ENCODE data around the gene NAGLU. TPM values are rescaled to one million over a fixed set of nuclear protein-coding genes. Genes with fewer than 3 reads are reported as not detected.

Gene NAGLU
- total and polyA plus RNA-seq, 2 of the 13 experiments (the other 11 are each of a cell fraction or from before 2014, with no cell fraction given) = 28.2 to 40.1 TPM

DNA sequence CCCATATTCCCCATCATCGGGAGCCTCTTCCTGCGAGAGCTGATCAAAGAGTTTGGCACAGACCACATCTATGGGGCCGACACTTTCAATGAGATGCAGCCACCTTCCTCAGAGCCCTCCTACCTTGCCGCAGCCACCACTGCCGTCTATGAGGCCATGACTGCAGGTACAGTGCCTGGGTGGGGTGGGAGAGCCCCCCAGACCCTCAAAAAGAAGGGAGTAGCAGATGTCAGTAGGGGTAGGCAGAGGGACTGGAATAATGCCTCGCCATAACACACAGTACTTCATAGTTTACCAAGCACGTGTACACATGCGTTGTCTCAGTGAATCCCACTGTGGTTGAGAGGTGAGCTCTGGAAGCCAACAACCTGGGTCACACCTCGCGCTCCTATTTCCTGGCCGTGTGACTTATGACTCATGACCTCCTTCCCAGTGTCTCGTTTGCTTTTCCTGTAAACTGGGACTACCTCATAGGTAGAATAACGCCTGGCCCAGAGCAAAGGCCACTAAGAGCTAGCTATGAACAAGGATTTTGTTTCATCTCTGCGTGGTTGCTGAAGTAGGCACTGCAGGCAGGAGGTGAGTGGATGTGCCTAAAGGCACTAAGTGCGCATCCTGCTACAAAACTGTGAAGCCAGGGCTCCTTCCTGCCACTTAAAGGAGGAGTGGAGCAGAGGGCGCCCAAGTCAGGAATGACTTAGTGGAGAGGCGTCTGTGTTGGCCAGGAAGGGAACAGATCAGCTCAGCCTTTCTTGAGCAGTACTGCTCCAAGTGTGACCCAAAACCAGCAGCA is 5.2 kb downstream of the NAGLU start (continued):
- TF ChIP-seq REST (IDR thresholded peaks at IDR 0.05; ENCODE audit: borderline replicate concordance in 1 of 2, low read depth in 1 of 2, low read length in 2 of 2) = no peak
- TF ChIP-seq ADNP (CRISPR knock-in tag; IDR thresholded peaks at IDR 0.05) = no peak
- TF ChIP-seq ZNF761 (CRISPR knock-in tag; conservative IDR thresholded peaks at IDR 0.05) = no peak; the same call in 1 of the 2 replicates
- TF ChIP-seq ZNF549 (CRISPR knock-in tag; IDR thresholded peaks at IDR 0.05) = no peak
- TF ChIP-seq HOXD1 (CRISPR knock-in tag; IDR thresholded peaks at IDR 0.05) = peak; percentile 39; the same call in 1 of the 2 replicates
- no peak for TF ChIP-seq SRSF4 (IDR thresholded peaks at IDR 0.05; ENCODE audit: low read depth, low read length, poor library complexity, severe bottlenecking)
- no peak for TF ChIP-seq LCORL (IDR thresholded peaks at IDR 0.05)
- peak; percentile 82 for TF ChIP-seq LCORL (CRISPR knock-in tag; IDR thresholded peaks at IDR 0.05)
- TF ChIP-seq FOXC1 (CRISPR knock-in tag; IDR thresholded peaks at IDR 0.05; ENCODE audit: borderline replicate concordance) = no peak
- TF ChIP-seq IKZF1 (IDR thresholded peaks at IDR 0.05) = no peak
- TF ChIP-seq ZBTB7B (CRISPR knock-in tag; IDR thresholded peaks at IDR 0.05) = no peak; the same call in 1 of the 2 replicates
- TF ChIP-seq EEA1 (CRISPR knock-in tag; IDR thresholded peaks at IDR 0.05; ENCODE audit: borderline replicate concordance) = no peak
- TF ChIP-seq ZBTB38 (CRISPR knock-in tag; IDR thresholded peaks at IDR 0.05) = peak; percentile 84
- no peak for TF ChIP-seq TEAD2 (CRISPR knock-in tag; IDR thresholded peaks at IDR 0.05)
- TF ChIP-seq, protein P1, sequence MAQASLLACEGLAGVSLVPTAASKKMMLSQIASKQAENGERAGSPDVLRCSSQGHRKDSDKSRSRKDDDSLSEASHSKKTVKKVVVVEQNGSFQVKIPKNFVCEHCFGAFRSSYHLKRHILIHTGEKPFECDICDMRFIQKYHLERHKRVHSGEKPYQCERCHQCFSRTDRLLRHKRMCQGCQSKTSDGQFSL (CRISPR knock-in tag; IDR thresholded peaks at IDR 0.05) = no peak
- TF ChIP-seq ONECUT2 (CRISPR knock-in tag; IDR thresholded peaks at IDR 0.05) = no peak
- peak; percentile 45; the same call in 1 of the 2 replicates for TF ChIP-seq MZF1 (CRISPR knock-in tag; IDR thresholded peaks at IDR 0.05; ENCODE audit: borderline replicate concordance)
- no peak for TF ChIP-seq ZNF33B (CRISPR knock-in tag; IDR thresholded peaks at IDR 0.05)
- TF ChIP-seq U2AF2 (IDR thresholded peaks at IDR 0.05; ENCODE audit: low read depth, low read length) = no peak
- no peak for TF ChIP-seq MATR3 (CRISPR knock-in tag; IDR thresholded peaks at IDR 0.05)
- TF ChIP-seq GABPB1 (CRISPR knock-in tag; IDR thresholded peaks at IDR 0.05) = peak; percentile 67; the same call in 1 of the 2 replicates
- TF ChIP-seq NR1H2 (CRISPR knock-in tag; IDR thresholded peaks at IDR 0.05; ENCODE audit: borderline replicate concordance, low read depth) = no peak
- no peak for TF ChIP-seq ZFYVE20 (CRISPR knock-in tag; IDR thresholded peaks at IDR 0.05; ENCODE audit: borderline replicate concordance, low read depth)
- no peak for TF ChIP-seq DNMT1 (CRISPR knock-in tag; IDR thresholded peaks at IDR 0.05)
- no peak for TF ChIP-seq NFATC3 (CRISPR knock-in tag; IDR thresholded peaks at IDR 0.05)
- TF ChIP-seq KLF12 (CRISPR knock-in tag; IDR thresholded peaks at IDR 0.05; ENCODE audit: borderline replicate concordance) = no peak
- peak; percentile 63 to 68; a peak in 3 of 4 replicates for TF ChIP-seq NR2F1 (CRISPR knock-in tag; IDR thresholded peaks at IDR 0.05)
- no peak for TF ChIP-seq XRCC5 (optimal IDR thresholded peaks at IDR 0.05; ENCODE audit: low read length)
- peak; percentile 85 for TF ChIP-seq ELF4 (CRISPR knock-in tag; IDR thresholded peaks at IDR 0.05; ENCODE audit: borderline replicate concordance)

Measured in HepG2 (cell line).